HCT116 (cell line): Measurements from ENCODE around the gene APOBEC3A. TPM values are rescaled to one million over a fixed set of nuclear protein-coding genes. Genes with fewer than 3 reads are reported as not detected.

Experiments
- ATAC-seq: fragments of 200-7000 bp; cut with Tn5 transposase; 2 replicates; pipeline ENCODE4 v1.9.1; 2020; ENCODE audit warnings: mild to moderate bottlenecking, moderate library complexity
- BruUV-seq: library from RNA; stranded (reverse); fragments of 400-500 nt; replicated peaks from 2 replicates; lab custom pipeline; 2021; lab: Mats Ljungman, UMichigan
- CTCF ChIA-PET: fragments of 300-600 bp; sonication (Branson Sonifier 250); formaldehyde crosslinking; loops from one replicate; lab custom pipeline; 2021; ENCODE audit warnings: antibody characterized with exemption; lab: Charles Lee
- POLR2A ChIA-PET: fragments of 300-600, 350-600 bp; sonication (Branson Sonifier 250); formaldehyde crosslinking; loops from one replicate; lab custom pipeline; 2021; ENCODE audit warnings: antibody characterized with exemption; lab: Charles Lee
- RAD21 ChIA-PET, 2 experiments: fragments of 300-600 bp; sonication (Branson Sonifier 250); formaldehyde crosslinking; loops; one replicate each; lab custom pipeline; 2023; ENCODE audit warnings: low total read pairs in 2 of 2; ENCODE audit not compliant: uncharacterized antibody in 2 of 2, unreplicated experiment in 2 of 2, low non-redundant PET in 1 of 2; lab: Charles Lee
- DNase-seq: peaks from one replicate; pipeline ENCODE4 v3.0.0-alpha.2; 2010; ENCODE audit warnings: low read depth, low spot score
- H2AFZ ChIP-seq: fragments of 200-600 bp; shearing (Covaris generic), sonication (generic); 2 replicates; pipeline ENCODE4 v1.6.1; 2017; ENCODE audit warnings: low read depth, mixed run types, mixed read lengths, antibody characterized with exemption, low read length; ENCODE audit not compliant: poor library complexity, severe bottlenecking
- H3K27ac ChIP-seq: 2 replicates; pipeline ENCODE4 v1.5.1; 2012; ENCODE audit warnings: low read depth, low read length
- H3K27me3 ChIP-seq: fragments of 200-600 bp; sonication (generic); 2 replicates; pipeline ENCODE4 v1.6.1; 2016; ENCODE audit warnings: mixed run types, low read length, mixed read lengths; ENCODE audit not compliant: insufficient read depth
- H3K36me3 ChIP-seq, 2 experiments: fragments of 200-500 bp in 1 of 2; fragments of 200-600 bp in 1 of 2; sonication (Bioruptor generic) in 1 of 2; sonication (generic) in 1 of 2; 2 replicates each; pipeline versions ENCODE4 v1.5.1 to v1.6.1; 2014 to 2016; ENCODE audit warnings: low read length in 2 of 2, inconsistent platforms in 1 of 2, mixed read lengths in 1 of 2, mixed run types in 1 of 2; ENCODE audit not compliant: insufficient read depth in 2 of 2, control insufficient read depth in 1 of 2
- H3K4me1 ChIP-seq, 2 experiments: fragments of 200-600 bp in 1 of 2; sonication (generic) in 1 of 2; 2 replicates each; pipeline versions ENCODE4 v1.5.1 to v1.6.1; 2012 to 2017; ENCODE audit warnings: low read length in 2 of 2, inconsistent platforms in 1 of 2, mild to moderate bottlenecking in 1 of 2, mixed read lengths in 1 of 2, mixed run types in 1 of 2, moderate library complexity in 1 of 2; ENCODE audit not compliant: insufficient read depth in 2 of 2, control insufficient read depth in 1 of 2
- H3K4me2 ChIP-seq: fragments of 200-600 bp; sonication (generic); 2 replicates; pipeline ENCODE4 v1.6.1; 2017; ENCODE audit warnings: mixed run types, low read length, mixed read lengths
- H3K4me3 ChIP-seq, 2 experiments: fragments of 200-600 bp in 1 of 2; sonication (generic) in 1 of 2; replicated peaks in 1 of 2; 2 replicates each; pipeline ENCODE4 v1.5.1; 2011 to 2016; ENCODE audit warnings: low read length in 2 of 2, control low read depth in 1 of 2, low read depth in 1 of 2, mild to moderate bottlenecking in 1 of 2, mixed read lengths in 1 of 2, mixed run types in 1 of 2
- H3K79me2 ChIP-seq: fragments of 200-600 bp; sonication (generic); 2 replicates; pipeline ENCODE4 v1.6.1; 2017; ENCODE audit warnings: mild to moderate bottlenecking, mixed run types, low read length, moderate library complexity, mixed read lengths; ENCODE audit not compliant: insufficient read depth
- H3K9ac ChIP-seq: fragments of 200-600 bp; sonication (generic); 2 replicates; pipeline ENCODE4 v1.6.1; 2016; ENCODE audit warnings: low read length, mixed read lengths
- H3K9me2 ChIP-seq: fragments of 200-600 bp; sonication (generic), shearing (Covaris generic); 2 replicates; pipeline ENCODE4 v1.6.1; 2017; ENCODE audit warnings: mixed run types, mild to moderate bottlenecking, moderate library complexity; ENCODE audit not compliant: insufficient read depth
- H3K9me3 ChIP-seq, 2 experiments: fragments of 200-500 bp in 1 of 2; fragments of 200-600 bp in 1 of 2; sonication (Bioruptor generic) in 1 of 2; sonication (generic) in 1 of 2; 2 replicates each; pipeline ENCODE4 v1.6.1; 2014 to 2017; ENCODE audit warnings: low read length in 2 of 2, mixed read lengths in 2 of 2, inconsistent platforms in 1 of 2, low read depth in 1 of 2, mild to moderate bottlenecking in 1 of 2, mixed run types in 1 of 2, moderate library complexity in 1 of 2; ENCODE audit not compliant: control insufficient read depth in 1 of 2, insufficient read depth in 1 of 2
- H4K20me1 ChIP-seq: fragments of 200-600 bp; sonication (generic), shearing (Covaris generic); 2 replicates; pipeline ENCODE4 v1.6.1; 2017; ENCODE audit warnings: mixed run types, mild to moderate bottlenecking, moderate library complexity; ENCODE audit not compliant: insufficient read depth
- ATF3 ChIP-seq: IDR thresholded peaks from 2 replicates; pipeline ENCODE4 v1.6.1; 2012
- CBX3 ChIP-seq: IDR thresholded peaks from 2 replicates; pipeline ENCODE4 v1.6.1; 2012; ENCODE audit warnings: low read depth
- EGR1 ChIP-seq: IDR thresholded peaks from 2 replicates; pipeline ENCODE4 v1.6.1; 2012; ENCODE audit warnings: low read depth
- EZH2 ChIP-seq: fragments of 200-600 bp; sonication (generic); IDR thresholded peaks from 2 replicates; pipeline ENCODE4 v1.6.1; 2017; ENCODE audit warnings: antibody characterized with exemption, mixed run types
- JUND ChIP-seq: IDR thresholded peaks from 2 replicates; pipeline ENCODE4 v1.6.1; 2012
- MAX ChIP-seq: IDR thresholded peaks from 2 replicates; pipeline ENCODE4 v1.6.1; 2012
- TCF7L2 ChIP-seq: IDR thresholded peaks from 2 replicates; pipeline ENCODE4 v1.7.0; 2011; ENCODE audit warnings: borderline replicate concordance, inconsistent platforms; ENCODE audit not compliant: insufficient read depth, insufficient read length; ENCODE audit errors: extremely low read depth
- intact Hi-C: fragments of 100-400 bp; cut with micrococcal nuclease; formaldehyde crosslinking; loops from 2 replicates; pipeline ENCODE4 v1.10.0; 2022
- total RNA-seq: library from RNA; stranded (reverse); gene quantifications from one replicate; pipeline ENCODE4 v1.2.1, GENCODE V29; 2021; ENCODE audit not compliant: unreplicated experiment

APOBEC3A gene
- total RNA-seq, 1 experiment from 2014 or later, result not detected

- Histone ChIP-seq H2AFZ (no peak overlapping the region), H3K79me2 (no peaks in the 10 kb centered on the region), H3K27ac (no peak overlapping the region), H3K36me3 (no peaks in the 10 kb centered on the region), H3K9me3 (no peaks in the 10 kb centered on the region), H3K4me3 (no peak overlapping the region), H3K9ac (no peak overlapping the region), H3K27me3 (peaks cover 9% of the 10 kb centered on the region; the same call in 1 of the 2 replicates), H3K4me1 (peaks cover 0 to 5% of the 10 kb centered on the region in 2 experiments; a peak in 1 of 4 replicates), H3K9me2 (no peaks in the 10 kb centered on the region), H3K4me2 (no peak overlapping the region), H4K20me1 (no peaks in the 10 kb centered on the region)
- BruUV-seq, result no TSS peak
- ChIA-PET POLR2A (no interaction called here), CTCF (no interaction called here), RAD21 (no interaction called here)
- DNase-seq (no peak), ATAC-seq (no peak)
- TF ChIP-seq MAX, result no peak
- no peak for TF ChIP-seq JUND
- TF ChIP-seq EZH2, result no peak
- TF ChIP-seq TCF7L2, result no peak
- no peak for TF ChIP-seq CBX3
- no peak for TF ChIP-seq EGR1
- intact Hi-C loops, result no loop called here
Measured at GRCh38 chr22:38948181-38948940, 9.0 kb upstream of the APOBEC3A start.

GRCh38 chr22:38949889-38950405, 7.5 kb upstream of the APOBEC3A start:
- CTCF ChIA-PET, result interaction anchor here (0.7 to 1.3 kb wide), 2 partner anchors 23 to 169 kb away, joined by 3 read pairs; no protein-coding TSS in a partner anchor
- no peak for ATAC-seq
- Histone ChIP-seq H3K4me3 (no peak overlapping the region), H3K79me2 (no peaks in the 10 kb centered on the region), H4K20me1 (no peaks in the 10 kb centered on the region), H3K9me3 (no peaks in the 10 kb centered on the region), H3K36me3 (no peaks in the 10 kb centered on the region), H3K4me1 (peaks cover 0 to 5% of the 10 kb centered on the region in 2 experiments; a peak in 1 of 4 replicates), H3K4me2 (no peak overlapping the region), H3K27me3 (peaks cover 9% of the 10 kb centered on the region; the same call in 1 of the 2 replicates), H3K27ac (no peak overlapping the region), H2AFZ (no peak overlapping the region), H3K9ac (no peak overlapping the region), H3K9me2 (no peaks in the 10 kb centered on the region)
- DNase-seq, result no peak
- intact Hi-C loops, result no loop called here
- no peak for TF ChIP-seq ATF3
- TF ChIP-seq JUND, result no peak
- RAD21 ChIA-PET, result no interaction called here
- BruUV-seq, result no TSS peak
- POLR2A ChIA-PET, result no interaction called here
